ENCODE results near the gene EYS.

EYS gene

DNA sequence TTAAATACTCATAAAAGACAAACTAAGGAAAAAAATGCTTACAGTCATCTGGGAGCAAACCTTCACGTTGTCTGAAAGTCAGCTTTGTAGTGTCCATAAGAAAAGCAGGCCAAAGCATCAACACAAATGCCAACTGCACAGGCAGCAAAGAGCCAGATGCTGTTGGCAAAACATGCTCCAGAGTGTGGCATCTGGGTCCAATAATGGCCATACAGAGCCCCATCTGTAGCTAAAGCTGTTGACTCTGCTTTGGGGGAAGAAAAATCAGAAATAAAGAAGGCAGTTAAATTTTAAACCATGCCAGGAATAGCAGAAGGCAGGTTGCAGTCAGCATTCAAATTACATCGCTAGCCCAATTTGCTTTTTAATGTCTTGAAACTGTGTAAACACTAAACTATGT, 776.3 kb downstream of the EYS start:
- no peak for ATAC-seq

GRCh38 chr6:64926051-64926450, 781.0 kb downstream of the EYS start:
- ATAC-seq = no peak

GRCh38 chr6:64920257-64920656, 786.8 kb downstream of the EYS start:
- no peak for ATAC-seq

DNA sequence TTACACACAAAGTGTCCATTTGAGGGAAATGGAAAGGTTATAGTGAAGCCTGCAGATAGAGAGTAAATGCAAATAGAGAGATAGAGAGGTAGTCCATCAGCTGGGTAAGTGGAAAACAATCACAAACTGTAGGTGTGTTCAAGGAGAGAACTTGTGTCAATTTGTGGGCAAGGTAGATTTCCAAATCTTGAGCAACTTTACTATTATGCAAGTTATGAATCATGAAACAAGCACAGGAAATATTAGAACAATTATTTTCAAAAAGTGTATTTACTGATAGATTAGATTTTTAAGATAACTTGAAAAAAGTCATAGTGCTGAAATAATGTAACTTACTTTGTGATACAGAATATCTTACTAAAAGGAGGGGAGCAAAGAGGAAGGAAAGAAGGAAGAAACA, 792.9 kb downstream of the EYS start:
- ATAC-seq = no peak

DNA sequence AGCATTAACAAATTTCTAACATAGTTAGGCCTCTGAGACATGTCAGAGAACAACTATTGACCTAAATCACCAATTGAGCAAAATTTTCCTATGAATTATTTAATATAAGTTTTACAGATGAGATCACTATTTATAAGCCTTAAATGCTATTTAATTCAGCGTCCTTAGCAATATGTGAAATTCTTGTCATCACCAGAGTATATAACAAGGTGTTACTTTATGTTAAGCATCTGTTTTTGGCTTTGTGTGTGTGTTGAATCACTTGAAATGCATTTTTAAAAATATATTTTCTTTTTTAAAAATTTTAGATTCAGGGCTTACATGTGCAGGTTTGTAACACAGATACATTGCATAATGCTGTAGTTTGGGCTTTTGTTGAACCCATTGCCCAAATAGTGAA, 794.1 kb downstream of the EYS start:
- no peak for ATAC-seq

DNA sequence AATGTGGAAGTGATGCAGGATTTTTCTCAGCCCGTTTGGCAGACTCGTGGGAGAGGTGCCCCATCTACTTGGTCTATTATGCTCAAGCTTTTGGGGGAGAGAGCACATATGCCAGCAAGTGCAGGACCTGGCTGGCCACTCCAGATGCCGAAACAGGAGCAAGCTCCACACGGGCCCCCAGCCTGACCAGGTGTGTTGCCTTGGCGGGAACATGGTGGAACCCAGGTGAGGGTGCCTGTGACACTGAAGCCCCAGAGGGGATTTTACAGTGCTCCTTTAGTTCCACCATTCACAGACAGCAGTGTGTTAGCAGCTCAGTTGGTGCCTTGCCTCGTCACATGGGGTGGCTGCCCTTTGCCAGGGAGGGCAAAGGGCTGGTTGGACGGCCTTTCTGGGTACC, 798.9 kb downstream of the EYS start:
- no peak for ATAC-seq

DNA sequence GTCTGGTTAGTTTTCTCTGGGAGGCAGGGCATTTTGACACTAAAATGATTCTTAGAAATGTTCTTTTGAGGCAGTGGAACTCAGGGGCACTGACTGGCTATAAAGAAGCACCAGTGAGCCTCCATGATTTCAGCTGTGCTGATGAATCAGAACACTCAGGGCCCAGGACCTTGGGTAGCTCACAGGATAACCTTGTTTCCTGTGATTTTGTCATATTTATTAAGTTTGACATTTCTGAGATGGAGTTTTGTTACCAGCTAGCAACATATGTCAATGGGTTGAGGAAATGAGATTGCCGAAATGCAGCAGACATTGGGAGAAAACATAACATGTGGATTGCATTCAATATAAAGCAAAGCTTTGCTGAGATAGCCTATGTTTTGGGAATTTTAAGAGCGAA, 802.4 kb downstream of the EYS start:
- no peak for ATAC-seq

DNA sequence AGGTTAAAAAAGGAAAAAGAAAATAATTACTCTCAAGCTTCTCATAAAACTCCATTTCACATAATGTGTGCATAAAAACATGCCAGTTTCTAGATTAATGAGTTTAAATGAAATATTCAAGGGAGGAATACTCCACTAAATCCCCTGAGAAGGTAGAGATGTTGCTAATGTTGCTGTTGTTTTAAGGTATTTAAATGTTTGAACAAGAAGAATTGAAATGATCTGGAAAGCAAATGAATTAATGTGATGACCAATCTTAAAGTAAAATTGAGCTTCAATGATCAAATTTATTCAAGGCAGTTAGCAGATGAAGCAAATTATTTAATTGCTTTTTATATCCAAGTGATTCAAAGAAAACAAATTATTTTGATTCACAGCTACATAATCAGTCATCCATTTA, 804.4 kb downstream of the EYS start:
- no peak for ATAC-seq

- ATAC-seq = no peak
These were observed 810.1 kb downstream of the EYS start for GRCh38 chr6:64896939-64897338.

DNA sequence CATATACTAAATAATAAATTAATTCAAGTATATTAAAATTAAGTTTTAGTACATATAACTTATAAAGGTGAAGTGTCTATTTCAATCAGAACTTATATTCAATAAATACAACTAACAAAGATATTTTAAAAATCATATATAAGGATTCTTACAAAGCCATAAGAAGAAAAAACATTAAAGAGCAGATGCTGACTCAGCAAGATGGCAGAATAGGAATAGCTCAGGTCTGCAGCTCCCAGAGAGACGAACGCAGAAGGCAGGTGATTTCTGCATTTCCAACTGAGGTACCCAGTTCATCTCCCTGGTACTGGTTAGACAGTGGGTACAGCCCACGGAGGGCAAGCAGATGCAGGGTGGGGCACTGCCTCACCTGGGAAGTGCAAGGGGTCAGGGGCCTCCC, 811.1 kb downstream of the EYS start:
- no peak for ATAC-seq

- no peak for ATAC-seq
These were observed 816.4 kb downstream of the EYS start for GRCh38 chr6:64890609-64891008.

DNA sequence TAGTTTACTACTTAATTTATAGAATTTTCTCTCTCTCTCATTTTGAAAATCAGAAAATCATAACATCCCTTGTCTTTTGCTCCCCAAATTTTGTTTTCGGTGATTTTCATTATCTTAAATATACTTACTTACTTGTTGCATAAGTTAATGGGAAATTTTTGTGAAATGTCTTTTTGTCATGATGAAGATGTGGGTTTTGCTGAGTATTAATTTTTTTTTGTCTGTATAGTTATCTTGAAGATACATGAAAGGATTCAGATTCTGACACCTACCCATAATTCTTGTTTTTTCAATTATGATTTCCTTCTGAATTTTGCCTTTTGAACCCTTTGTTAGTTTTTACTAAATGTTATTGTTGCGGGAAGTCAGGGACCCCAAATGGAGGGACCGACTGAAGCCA, 817.9 kb downstream of the EYS start:
- no peak for ATAC-seq

DNA sequence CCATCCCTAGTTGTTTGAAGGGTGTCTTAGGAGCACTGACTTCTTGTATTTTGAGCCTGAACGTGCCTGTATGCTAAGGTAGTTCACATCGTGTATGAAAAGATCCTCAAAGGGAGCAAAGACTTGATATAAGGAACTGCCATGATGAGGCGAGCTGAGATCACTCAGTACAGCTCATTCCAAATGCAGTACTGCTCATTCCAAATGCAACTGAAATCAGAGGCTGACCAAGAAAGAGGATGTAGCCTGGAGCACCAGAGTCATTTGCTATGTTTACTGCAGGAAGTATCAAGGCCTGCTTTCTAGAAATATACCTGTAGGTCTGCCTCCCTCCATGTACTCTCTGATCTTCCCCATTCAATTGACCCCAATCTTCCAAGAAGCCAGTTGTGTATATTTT, 832.2 kb downstream of the EYS start:
- ATAC-seq = no peak

- no peak for ATAC-seq
These were observed 834.4 kb downstream of the EYS start for GRCh38 chr6:64872633-64873032.

GRCh38 chr6:64861039-64861651, 845.9 kb downstream of the EYS start:
- ATAC-seq = no peak

DNA sequence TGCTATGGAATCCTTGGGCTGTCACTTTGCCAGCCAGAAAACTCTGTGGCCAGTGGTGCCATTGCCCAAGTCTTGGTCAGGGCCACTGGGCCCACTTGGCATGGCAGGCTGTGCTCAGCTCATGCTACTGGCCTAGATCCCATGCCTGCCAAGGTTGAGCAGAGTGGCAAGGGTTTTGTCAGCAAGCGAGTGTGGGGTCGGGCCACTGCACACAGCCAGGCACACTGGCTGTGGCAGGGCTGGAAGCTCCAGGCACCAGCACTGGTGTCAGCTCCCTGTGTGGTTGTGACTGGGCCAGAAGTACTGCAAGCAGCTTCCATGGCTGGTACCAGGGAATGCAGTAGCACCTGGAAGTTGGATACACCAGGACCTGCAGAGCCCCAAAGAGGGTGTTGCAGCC, 846.8 kb downstream of the EYS start:
- no peak for ATAC-seq

- no peak for ATAC-seq
These were observed 856.9 kb downstream of the EYS start for GRCh38 chr6:64850121-64850520.

DNA sequence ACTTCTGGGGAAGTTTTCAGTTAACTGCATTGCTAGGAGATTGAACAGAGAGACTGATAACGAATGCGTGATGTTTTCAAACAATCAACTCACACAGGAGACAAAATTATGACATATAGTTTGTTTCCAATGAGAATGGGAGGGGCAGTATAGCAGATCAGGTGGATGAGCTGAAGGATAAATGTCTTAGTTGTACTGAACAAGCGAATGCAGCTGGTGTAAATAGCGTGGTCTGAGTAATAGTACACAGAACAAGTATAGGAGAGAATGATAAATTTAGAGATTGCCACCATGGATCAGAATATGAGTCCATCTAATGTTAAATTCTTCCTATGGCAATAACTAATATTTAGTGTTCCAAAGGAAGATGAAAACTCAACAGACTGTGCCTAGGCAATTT, 858.6 kb downstream of the EYS start:
- no peak for ATAC-seq

DNA sequence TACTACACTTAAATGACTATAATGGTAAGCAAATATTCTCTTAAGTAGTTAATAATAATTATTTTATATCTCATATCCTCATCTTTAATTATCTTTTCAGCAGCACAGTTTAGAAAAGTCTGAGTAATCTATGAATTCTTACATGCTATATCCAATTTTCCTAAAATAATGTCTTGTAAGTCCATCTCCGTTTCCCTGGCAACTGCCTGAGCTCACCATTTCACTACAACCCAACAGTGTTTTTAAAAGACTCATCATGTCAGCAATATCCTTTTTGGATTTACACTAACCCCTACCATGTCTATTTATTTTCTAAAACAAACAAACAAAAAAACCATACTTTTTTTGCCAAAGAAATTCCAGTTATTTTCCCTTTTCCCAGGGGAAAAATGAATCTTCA, 859.6 kb downstream of the EYS start:
- no peak for ATAC-seq

GRCh38 chr6:64838726-64839125, 868.3 kb downstream of the EYS start:
- no peak for ATAC-seq

GRCh38 chr6:64831680-64832079, 875.3 kb downstream of the EYS start:
- ATAC-seq = no peak

DNA sequence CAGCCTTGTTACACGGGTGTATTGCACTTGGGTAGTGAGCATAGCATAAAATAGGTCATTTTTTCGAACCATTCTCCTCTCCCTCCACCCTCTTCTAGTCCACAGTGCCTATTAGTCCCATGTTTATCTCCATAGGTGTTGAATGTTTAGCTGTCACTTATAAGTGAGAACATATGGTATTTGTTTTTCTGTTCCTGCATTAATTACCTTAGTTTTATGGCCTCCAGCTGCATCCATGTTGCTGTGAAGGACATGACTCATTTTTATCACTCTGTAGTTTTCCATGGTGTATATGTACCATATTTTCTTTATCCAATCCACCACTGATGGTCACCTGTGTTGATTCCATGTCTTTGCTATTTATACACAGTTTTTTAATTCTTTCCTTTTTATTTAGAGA, 889.5 kb downstream of the EYS start:
- no peak for ATAC-seq

DNA sequence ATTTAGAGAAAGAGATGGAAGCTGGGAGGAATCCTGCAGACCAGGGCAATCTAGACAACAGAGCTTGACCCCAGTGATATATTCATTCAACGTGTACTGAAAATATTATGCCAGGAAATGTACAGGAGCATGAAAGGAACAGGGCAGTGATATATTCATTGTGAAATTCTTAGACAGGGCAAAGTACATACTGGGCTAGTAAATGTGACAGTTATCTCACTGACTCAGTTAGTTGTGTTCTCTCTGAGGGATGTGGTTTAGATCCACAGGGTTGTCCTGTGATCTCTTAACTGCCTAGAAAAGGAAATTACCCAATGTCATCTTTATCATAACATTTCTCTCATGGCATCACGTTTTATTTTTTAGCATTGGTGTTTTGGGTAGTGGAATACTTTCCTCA, 891.3 kb downstream of the EYS start:
- ATAC-seq = no peak

DNA sequence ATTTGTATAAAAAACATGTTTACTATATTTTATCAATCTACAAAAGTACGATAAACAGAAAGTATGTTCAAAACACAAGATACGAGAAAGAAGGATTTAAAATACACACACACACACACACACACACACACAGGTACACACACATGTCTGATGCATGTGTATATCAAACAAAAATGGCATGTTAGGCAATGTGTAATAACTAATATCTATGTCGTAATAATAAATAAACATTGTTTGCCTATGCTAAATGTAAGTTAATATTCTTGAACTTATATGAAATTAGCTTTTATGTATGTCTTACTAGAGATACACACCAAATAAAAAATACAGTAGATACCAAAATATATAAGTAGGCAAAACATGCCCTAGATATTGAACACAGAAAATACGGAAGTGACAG, 894.9 kb downstream of the EYS start:
- no peak for ATAC-seq

DNA sequence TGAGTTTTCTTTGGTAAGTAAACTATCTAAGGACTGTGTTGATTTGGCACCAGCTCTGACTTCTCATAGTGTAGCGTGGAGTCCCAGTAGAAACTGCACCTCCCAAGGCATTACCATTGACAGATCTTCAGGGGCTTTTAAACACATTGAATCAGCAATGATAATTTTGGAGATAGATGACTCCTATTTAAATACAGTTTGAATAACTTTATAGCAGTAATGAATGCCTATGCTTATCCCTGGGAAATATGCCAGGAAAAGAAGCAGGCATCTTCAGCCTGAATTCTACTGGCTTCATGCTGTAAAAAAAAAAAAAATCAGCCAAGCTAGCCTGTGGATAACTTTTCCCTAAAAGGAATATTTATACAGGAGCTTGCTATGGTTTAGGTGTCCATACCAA, 895.9 kb downstream of the EYS start:
- no peak for ATAC-seq

DNA sequence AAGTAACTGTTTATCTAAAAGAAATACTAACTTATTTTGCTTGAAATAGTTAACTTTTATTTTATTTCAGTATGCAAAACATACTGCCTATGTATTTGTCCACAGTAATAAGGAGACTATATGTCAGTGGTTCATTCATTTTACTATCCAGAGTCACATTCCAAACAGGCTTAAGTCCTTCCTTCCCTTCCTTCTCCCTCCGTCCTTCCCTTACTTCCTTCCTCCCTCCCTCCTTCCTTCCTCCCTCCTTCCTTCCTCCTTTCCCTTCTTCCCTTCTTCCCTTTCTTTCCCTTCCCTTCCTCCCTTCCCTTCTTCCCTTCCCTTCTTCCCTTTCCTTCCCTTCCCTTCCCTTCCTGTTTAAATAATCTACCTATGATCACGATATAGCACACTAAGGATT, 899.2 kb downstream of the EYS start:
- no peak for ATAC-seq
